ENCODE results near the gene CDKAL1.

CDKAL1 gene

DNA sequence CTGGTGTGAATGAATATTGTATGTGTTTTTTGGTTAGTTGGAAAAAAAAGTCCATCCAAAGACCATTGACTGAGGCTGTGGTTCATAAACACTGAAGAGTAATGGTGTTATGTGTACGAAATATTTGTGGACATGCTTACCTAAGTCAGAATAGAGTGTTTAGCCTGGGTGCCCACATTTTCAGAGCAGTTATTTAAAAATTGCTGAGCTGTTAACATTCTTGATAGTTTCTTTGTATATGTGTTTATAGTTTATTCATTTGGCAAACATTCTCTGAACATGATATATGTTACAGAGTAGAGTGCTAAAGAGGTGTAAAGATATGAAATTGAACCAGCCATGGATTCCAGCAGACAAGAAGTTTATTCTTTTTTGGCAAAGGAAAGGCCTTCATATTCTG, 20.6 kb downstream of the CDKAL1 start:
- Histone ChIP-seq H3K27me3 (replicated peaks; ENCODE audit: control insufficient read depth, insufficient read depth, low read length) (no peaks in the 10 kb centered on the region), H3K9me3 (ENCODE audit: control insufficient read depth, low read length) (no peaks in the 10 kb centered on the region), H3K4me3 (ENCODE audit: low read length) (peak overlapping the region; percentile 15), H3K36me3 (ENCODE audit: control insufficient read depth, insufficient read depth, low read length, severe bottlenecking) (no peaks in the 10 kb centered on the region), H3K9ac (ENCODE audit: low read length) (peak overlapping the region; percentile 49), H3K4me1 (ENCODE audit: control insufficient read depth, insufficient read depth, low read length) (peaks cover 22% of the 10 kb centered on the region)
- no peak for DNase-seq (ENCODE audit: low read depth)

DNA sequence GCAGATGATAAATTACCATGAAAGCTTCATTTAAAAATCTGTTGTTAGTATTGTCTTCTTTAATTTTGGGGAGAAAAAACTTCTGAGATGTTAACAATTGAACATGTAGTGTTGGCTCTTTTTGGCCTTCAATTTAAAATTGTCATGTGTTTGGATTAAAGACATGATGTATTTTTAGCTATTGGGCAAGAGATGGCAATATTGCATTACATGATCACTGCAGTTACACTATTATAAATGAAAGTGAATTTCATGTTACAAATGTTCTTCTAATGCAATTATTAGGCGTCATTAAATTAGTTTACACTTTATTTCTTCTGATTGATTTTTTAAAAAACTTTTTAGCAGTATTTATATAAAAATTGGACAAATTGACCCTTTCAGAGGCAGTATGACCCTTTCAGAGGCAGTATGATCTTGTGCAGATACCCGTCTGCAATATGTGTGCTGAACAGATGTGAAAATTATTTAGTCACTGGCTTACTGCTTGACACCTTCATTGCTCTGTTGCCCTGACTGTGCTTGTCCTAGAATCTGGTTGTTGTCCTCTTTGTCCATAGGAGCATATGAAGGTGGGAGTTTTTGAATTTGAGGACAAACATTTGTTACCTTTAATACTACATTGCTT, 25.8 kb downstream of the CDKAL1 start:
- Histone ChIP-seq H3K4me3 (ENCODE audit: low read length) (peak overlapping the region; percentile 41), H3K36me3 (ENCODE audit: control insufficient read depth, insufficient read depth, low read length, severe bottlenecking) (no peaks in the 10 kb centered on the region)
- peak; percentile 61 for DNase-seq (ENCODE audit: low read depth)

DNA sequence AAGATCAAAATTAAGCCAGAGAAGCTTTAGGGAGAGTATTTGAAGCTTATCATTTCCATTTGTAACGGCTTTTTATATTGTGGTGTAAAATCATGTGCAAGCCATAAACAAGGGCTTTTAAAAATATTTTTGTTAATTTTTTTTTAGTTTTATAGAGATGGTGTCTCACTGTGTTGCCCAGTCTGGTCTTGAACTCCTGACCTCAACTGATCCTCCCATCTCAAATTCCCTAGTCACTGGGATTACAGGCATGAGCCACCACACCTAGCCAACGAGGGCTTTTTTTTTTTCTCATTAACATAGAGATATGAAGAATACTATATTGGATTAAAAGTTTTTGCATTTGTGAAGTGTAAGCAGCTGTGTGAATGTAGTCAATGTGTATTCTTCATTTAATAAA, 29.1 kb downstream of the CDKAL1 start:
- H3K9ac ChIP-seq (ENCODE audit: low read length): no peak overlapping the region

More for the DNA sequence above, 25.8 kb downstream of the CDKAL1 start:
- Histone ChIP-seq H3K9ac (ENCODE audit: low read length) (peak overlapping the region; percentile 50), H3K9me3 (ENCODE audit: control insufficient read depth, low read length) (no peaks in the 10 kb centered on the region), H3K27me3 (replicated peaks; ENCODE audit: control insufficient read depth, insufficient read depth, low read length) (no peaks in the 10 kb centered on the region), H3K4me1 (ENCODE audit: control insufficient read depth, insufficient read depth, low read length) (peaks cover 14% of the 10 kb centered on the region)

DNA sequence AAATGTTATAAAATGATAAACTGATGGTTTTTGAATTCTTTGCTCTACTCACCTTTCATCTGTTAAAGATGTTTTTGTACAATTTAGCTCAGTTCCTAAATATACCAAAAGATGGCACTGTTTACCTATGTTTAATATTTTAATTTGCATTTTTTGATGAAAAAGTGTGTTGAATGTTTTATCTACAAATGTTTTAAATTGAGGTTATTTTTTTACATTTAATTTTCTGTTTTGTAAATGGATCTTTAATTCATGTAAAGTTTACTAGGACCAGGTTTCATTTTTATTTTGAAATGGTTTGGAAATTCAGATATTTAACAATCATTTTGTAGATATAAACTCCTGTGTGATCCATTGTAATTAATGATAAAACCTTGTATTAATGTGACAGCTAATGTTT, 30.0 kb downstream of the CDKAL1 start:
- no peaks in the 10 kb centered on the region for H3K9me3 ChIP-seq (ENCODE audit: control insufficient read depth, low read length)
- H3K9ac ChIP-seq (ENCODE audit: low read length): no peak overlapping the region
- H3K4me1 ChIP-seq (ENCODE audit: control insufficient read depth, insufficient read depth, low read length): peaks cover 12% of the 10 kb centered on the region
- no peaks in the 10 kb centered on the region for H3K36me3 ChIP-seq (ENCODE audit: control insufficient read depth, insufficient read depth, low read length, severe bottlenecking)
- H3K4me3 ChIP-seq (ENCODE audit: low read length): no peak overlapping the region
- DNase-seq (ENCODE audit: low read depth): peak; percentile 62
- no peaks in the 10 kb centered on the region for H3K27me3 ChIP-seq (replicated peaks; ENCODE audit: control insufficient read depth, insufficient read depth, low read length)

More for the DNA sequence above, 29.1 kb downstream of the CDKAL1 start:
- no peak for DNase-seq (ENCODE audit: low read depth)
- H3K4me1 ChIP-seq (ENCODE audit: control insufficient read depth, insufficient read depth, low read length): peaks cover 14% of the 10 kb centered on the region
- no peaks in the 10 kb centered on the region for H3K9me3 ChIP-seq (ENCODE audit: control insufficient read depth, low read length)
- no peaks in the 10 kb centered on the region for H3K36me3 ChIP-seq (ENCODE audit: control insufficient read depth, insufficient read depth, low read length, severe bottlenecking)
- no peaks in the 10 kb centered on the region for H3K27me3 ChIP-seq (replicated peaks; ENCODE audit: control insufficient read depth, insufficient read depth, low read length)
- no peak overlapping the region for H3K4me3 ChIP-seq (ENCODE audit: low read length)

DNA sequence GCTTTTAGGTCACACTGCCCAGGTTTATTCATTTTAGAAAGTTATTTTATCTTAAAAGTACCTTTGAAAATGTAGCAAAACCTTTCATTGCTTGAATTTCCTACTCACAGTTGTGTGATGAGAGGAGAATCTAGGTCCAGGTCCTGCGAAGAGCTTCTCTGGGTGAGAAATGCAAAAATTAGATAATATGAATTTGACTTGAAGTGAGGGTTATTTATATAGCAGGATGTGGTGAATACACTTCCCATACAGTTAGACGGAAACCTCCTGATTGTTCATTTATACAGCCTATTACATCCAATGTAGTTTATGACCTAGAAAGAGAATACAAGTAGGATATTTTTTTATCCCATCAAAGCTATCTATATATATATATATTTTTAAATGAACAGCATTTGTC, 30.5 kb downstream of the CDKAL1 start:
- H3K36me3 ChIP-seq (ENCODE audit: control insufficient read depth, insufficient read depth, low read length, severe bottlenecking): no peaks in the 10 kb centered on the region
- no peak overlapping the region for H3K4me3 ChIP-seq (ENCODE audit: low read length)
- no peak overlapping the region for H3K9ac ChIP-seq (ENCODE audit: low read length)
- no peak for DNase-seq (ENCODE audit: low read depth)
- H3K27me3 ChIP-seq (replicated peaks; ENCODE audit: control insufficient read depth, insufficient read depth, low read length): no peaks in the 10 kb centered on the region
- no peaks in the 10 kb centered on the region for H3K9me3 ChIP-seq (ENCODE audit: control insufficient read depth, low read length)
- H3K4me1 ChIP-seq (ENCODE audit: control insufficient read depth, insufficient read depth, low read length): peaks cover 7% of the 10 kb centered on the region

DNA sequence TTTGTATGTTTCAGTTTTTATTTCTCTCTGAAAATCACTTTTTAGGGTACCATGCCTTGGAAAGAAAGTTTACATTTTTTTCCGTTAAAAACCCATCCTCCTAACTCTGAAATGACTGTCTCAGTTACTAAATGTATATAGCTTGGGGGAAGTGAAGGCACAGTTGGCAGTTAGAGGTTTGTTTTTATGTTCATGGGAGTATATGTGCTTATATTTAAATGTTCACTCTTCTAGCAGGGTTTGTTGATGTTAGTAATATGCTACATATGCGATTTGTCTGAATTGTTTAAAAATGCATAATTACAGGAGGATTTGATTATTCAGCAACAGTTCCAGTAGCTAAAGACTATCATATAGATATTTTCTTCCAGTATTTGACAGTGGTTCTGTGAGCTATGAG, 31.1 kb downstream of the CDKAL1 start:
- H3K9ac ChIP-seq (ENCODE audit: low read length): no peak overlapping the region
- no peak for DNase-seq (ENCODE audit: low read depth)
- H3K4me1 ChIP-seq (ENCODE audit: control insufficient read depth, insufficient read depth, low read length): peaks cover 1% of the 10 kb centered on the region

DNA sequence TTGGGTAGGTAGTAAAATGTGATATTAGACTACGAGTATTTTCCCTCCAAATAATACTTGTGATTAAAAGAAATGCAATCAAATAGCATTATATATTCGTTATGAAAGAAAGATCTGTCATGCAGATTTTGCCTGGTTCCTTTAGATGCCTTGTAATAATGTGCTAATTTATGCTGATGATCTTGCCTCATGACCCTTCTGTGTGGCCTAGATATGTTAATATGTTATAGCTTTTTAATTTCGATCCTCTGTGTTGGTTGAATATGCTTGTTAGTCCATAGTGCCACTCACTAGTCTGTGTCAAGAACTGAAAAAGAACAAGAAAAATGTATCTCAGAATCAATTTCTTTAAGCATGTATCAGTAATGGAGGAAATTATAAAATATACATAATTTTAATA, 31.9 kb downstream of the CDKAL1 start:
- no peaks in the 10 kb centered on the region for H3K27me3 ChIP-seq (replicated peaks; ENCODE audit: control insufficient read depth, insufficient read depth, low read length)
- H3K9me3 ChIP-seq (ENCODE audit: control insufficient read depth, low read length): no peaks in the 10 kb centered on the region
- no peak overlapping the region for H3K9ac ChIP-seq (ENCODE audit: low read length)
- H3K4me1 ChIP-seq (ENCODE audit: control insufficient read depth, insufficient read depth, low read length): no peaks in the 10 kb centered on the region
- no peak for DNase-seq (ENCODE audit: low read depth)
- no peak overlapping the region for H3K4me3 ChIP-seq (ENCODE audit: low read length)
- no peaks in the 10 kb centered on the region for H3K36me3 ChIP-seq (ENCODE audit: control insufficient read depth, insufficient read depth, low read length, severe bottlenecking)

More for the DNA sequence above, 31.1 kb downstream of the CDKAL1 start:
- H3K4me3 ChIP-seq (ENCODE audit: low read length): no peak overlapping the region
- H3K36me3 ChIP-seq (ENCODE audit: control insufficient read depth, insufficient read depth, low read length, severe bottlenecking): no peaks in the 10 kb centered on the region
- no peaks in the 10 kb centered on the region for H3K9me3 ChIP-seq (ENCODE audit: control insufficient read depth, low read length)
- no peaks in the 10 kb centered on the region for H3K27me3 ChIP-seq (replicated peaks; ENCODE audit: control insufficient read depth, insufficient read depth, low read length)

DNA sequence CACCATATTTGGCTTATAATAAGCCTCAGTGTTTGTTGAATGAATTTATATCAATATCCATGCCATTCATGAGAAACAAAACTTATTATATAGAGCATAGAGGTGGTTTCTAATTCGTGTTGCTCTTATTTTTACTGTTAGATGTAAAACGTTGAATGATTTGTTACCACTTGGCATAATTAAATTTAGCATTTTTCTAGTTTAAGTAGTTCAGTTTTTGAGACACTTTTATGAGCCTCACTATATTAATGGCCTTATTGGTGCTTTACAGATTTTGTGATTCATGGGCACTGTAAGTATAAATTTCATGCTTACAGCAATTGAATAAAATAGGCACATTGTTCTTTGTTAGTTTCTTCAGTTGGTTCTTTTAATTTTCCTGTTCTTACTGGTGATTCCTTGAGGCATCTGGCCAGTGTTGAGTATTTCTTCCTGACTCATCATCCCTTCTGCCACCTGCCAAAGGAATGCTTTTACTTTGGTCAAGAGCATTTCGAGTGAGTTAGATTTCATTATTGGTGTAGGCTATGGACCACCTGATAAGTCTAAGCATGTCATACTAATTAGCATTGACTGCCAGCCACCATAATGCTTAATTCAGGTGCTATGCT, 34.8 kb downstream of the CDKAL1 start:
- no peak for DNase-seq (ENCODE audit: low read depth)
- H3K27me3 ChIP-seq (replicated peaks; ENCODE audit: control insufficient read depth, insufficient read depth, low read length): no peaks in the 10 kb centered on the region
- H3K4me3 ChIP-seq (ENCODE audit: low read length): no peak overlapping the region
- peaks cover 7% of the 10 kb centered on the region for H3K4me1 ChIP-seq (ENCODE audit: control insufficient read depth, insufficient read depth, low read length)
- no peak overlapping the region for H3K9ac ChIP-seq (ENCODE audit: low read length)
- no peaks in the 10 kb centered on the region for H3K9me3 ChIP-seq (ENCODE audit: control insufficient read depth, low read length)
- H3K36me3 ChIP-seq (ENCODE audit: control insufficient read depth, insufficient read depth, low read length, severe bottlenecking): no peaks in the 10 kb centered on the region

DNA sequence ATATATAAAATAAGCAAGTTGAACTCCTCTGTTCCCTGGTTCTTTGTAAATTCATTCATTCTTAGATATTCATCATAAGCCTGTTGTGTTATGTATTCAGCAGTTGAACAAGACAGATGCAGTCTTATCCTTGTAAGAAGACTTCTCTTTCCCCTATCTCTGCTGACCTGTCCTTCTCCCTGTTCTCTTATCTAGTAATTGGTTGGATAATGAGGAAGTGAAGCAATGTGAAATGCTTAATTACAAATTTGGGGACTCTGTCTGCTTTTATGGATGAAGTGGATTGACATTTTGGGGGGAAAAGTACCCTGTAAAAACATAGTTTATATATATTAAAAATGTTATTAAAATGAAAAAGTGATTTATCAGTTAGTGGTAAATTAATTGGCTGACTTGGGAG, 37.0 kb downstream of the CDKAL1 start:
- no peaks in the 10 kb centered on the region for H3K9me3 ChIP-seq (ENCODE audit: control insufficient read depth, low read length)
- DNase-seq (ENCODE audit: low read depth): no peak
- no peak overlapping the region for H3K9ac ChIP-seq (ENCODE audit: low read length)
- no peak overlapping the region for H3K4me3 ChIP-seq (ENCODE audit: low read length)
- no peaks in the 10 kb centered on the region for H3K27me3 ChIP-seq (replicated peaks; ENCODE audit: control insufficient read depth, insufficient read depth, low read length)
- H3K36me3 ChIP-seq (ENCODE audit: control insufficient read depth, insufficient read depth, low read length, severe bottlenecking): no peaks in the 10 kb centered on the region
- peaks cover 7% of the 10 kb centered on the region for H3K4me1 ChIP-seq (ENCODE audit: control insufficient read depth, insufficient read depth, low read length)

DNA sequence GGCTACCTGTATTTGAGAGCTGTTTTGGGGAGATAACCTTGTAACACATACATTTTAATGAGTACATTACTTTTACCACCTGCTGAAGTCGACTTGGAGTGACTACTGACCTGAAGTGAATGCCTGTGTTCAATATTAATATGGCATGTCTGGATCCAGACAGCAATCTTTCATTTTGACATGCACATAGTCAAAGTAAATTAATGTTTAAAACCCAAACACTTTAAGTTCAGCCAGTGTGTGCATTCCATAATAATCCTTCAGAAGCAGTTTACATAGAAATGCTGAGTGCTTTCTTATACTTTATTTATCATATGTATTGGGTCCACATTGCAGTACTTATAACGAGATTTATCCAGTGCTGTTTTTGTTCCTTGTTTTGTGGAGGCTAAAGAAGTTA, 38.0 kb downstream of the CDKAL1 start:
- H3K27me3 ChIP-seq (replicated peaks; ENCODE audit: control insufficient read depth, insufficient read depth, low read length): no peaks in the 10 kb centered on the region
- H3K9me3 ChIP-seq (ENCODE audit: control insufficient read depth, low read length): no peaks in the 10 kb centered on the region
- H3K4me1 ChIP-seq (ENCODE audit: control insufficient read depth, insufficient read depth, low read length): peaks cover 7% of the 10 kb centered on the region
- DNase-seq (ENCODE audit: low read depth): no peak
- no peaks in the 10 kb centered on the region for H3K36me3 ChIP-seq (ENCODE audit: control insufficient read depth, insufficient read depth, low read length, severe bottlenecking)
- H3K9ac ChIP-seq (ENCODE audit: low read length): no peak overlapping the region
- H3K4me3 ChIP-seq (ENCODE audit: low read length): no peak overlapping the region

DNA sequence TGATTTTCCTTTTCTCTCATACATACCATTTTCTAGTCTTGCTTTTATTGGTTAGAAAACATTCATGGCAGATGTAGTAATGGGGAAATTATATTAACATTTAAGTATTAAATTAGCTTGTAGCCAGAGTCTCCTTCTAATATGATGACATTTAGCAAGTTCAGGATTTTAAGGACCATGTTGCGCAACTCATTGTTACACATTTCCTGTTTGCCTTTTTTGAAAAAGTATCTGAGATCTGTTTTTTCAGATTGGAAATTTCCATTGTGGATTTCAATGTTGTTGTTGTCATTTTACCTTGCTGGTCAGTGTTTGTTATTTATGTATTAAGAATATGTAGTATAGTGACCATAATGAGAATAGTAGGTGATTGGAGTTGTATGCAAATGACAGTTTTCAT, 38.7 kb downstream of the CDKAL1 start:
- Histone ChIP-seq H3K9me3 (ENCODE audit: control insufficient read depth, low read length) (no peaks in the 10 kb centered on the region), H3K27me3 (replicated peaks; ENCODE audit: control insufficient read depth, insufficient read depth, low read length) (no peaks in the 10 kb centered on the region), H3K4me3 (ENCODE audit: low read length) (no peak overlapping the region), H3K36me3 (ENCODE audit: control insufficient read depth, insufficient read depth, low read length, severe bottlenecking) (no peaks in the 10 kb centered on the region), H3K9ac (ENCODE audit: low read length) (no peak overlapping the region), H3K4me1 (ENCODE audit: control insufficient read depth, insufficient read depth, low read length) (peaks cover 7% of the 10 kb centered on the region)
- DNase-seq (ENCODE audit: low read depth): peak; percentile 80

DNA sequence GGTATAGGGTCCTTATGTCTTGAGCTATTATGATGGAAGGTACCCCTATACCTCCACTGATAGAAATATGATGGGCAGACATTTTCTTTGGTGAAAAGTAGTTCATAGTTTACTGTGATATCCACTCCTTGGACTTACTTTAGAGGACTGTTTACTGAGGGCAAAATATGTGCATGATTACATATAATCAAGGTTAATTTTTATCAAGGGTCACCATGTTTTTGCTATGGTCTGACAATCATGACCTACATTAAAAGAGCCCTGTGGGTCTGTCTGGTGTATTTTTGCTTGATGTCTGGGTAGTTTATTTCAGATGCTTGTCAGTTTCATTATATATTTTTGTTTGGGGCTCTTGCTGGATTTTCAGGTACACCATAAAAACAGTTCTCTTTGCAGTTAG, 40.1 kb downstream of the CDKAL1 start:
- no peak overlapping the region for H3K9ac ChIP-seq (ENCODE audit: low read length)
- DNase-seq (ENCODE audit: low read depth): no peak
- no peak overlapping the region for H3K4me3 ChIP-seq (ENCODE audit: low read length)
- H3K4me1 ChIP-seq (ENCODE audit: control insufficient read depth, insufficient read depth, low read length): peaks cover 7% of the 10 kb centered on the region
- no peaks in the 10 kb centered on the region for H3K36me3 ChIP-seq (ENCODE audit: control insufficient read depth, insufficient read depth, low read length, severe bottlenecking)
- H3K9me3 ChIP-seq (ENCODE audit: control insufficient read depth, low read length): no peaks in the 10 kb centered on the region
- H3K27me3 ChIP-seq (replicated peaks; ENCODE audit: control insufficient read depth, insufficient read depth, low read length): no peaks in the 10 kb centered on the region

Data from adipocyte (in vitro differentiated cells).